HuH-7.5 (cell line): Measurements from ENCODE around the gene ASL.
"Not testable (repeated sequence)": the region's sequence is repeated elsewhere in the genome, so short reads cannot be mapped to it uniquely, and the experiment has no call there.

Experiments
- DNase-seq: peaks from one replicate; pipeline ENCODE4 v3.0.0; 2011; ENCODE audit warnings: low spot score

Gene ASL

DNA sequence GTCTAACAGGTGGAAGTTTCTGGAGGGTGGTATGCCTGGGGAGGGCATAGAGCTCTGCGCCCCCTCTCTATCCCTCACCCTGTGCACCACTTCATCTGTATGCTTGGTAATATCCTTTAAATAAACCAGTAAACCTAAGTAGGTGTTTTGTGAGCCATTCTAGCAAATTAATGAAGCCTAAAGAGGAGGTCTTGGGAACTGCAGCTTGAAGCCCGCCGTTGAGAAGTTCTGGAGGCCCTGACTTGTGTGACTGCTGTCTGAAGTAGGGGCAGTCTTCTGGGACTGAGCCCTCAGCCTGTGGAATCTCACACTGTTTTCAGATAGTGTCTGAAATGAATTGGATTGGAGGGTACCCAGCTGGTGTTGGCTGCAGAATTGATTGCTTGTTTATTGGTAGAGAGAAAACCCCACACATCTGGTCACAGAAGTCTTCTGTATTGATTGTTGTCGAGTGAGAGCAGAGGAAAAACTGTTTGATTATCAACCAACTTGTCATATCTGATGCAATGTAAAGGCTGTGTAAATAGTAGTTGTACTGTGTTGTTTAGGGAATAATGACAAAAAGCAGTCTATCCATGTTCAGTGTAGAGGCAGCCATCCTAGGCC lies 43.7 kb downstream of the ASL start:
- DNase-seq = no peak

GRCh38 chr7:66123175-66123528 lies 47.5 kb downstream of the ASL start:
- no peak for DNase-seq

- not testable (repeated sequence) for DNase-seq
Measured at GRCh38 chr7:66124569-66124861, 48.9 kb downstream of the ASL start.

DNA sequence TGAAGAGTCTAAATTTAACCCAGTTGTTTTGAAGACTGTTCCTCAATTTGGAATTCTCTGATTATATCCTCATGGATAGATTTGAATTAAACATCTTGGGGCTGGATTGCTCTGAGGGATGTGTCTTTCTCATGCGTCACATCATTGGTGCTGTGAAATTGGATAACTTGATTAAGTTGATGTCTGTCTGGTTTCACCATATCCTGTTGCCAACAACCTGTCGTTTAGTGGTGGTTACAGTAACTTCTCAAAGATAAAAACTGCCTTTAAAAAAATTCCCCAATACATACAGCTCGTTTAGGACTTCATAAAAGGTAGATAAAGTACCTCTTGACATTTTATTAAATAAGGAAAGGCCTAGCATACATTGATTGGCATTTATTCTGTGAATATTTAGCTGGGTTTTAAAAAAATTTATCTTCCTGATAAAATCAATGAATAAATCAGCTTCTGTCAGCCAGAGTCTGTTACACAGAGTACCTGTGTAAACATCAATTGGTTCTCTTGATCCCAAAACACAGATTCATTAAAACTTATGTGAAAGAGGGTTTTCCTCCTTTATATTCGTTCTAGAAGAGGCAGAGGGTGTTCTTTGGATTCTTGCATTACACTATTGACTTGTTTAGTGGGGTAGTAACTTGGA lies 49.6 kb downstream of the ASL start:
- no peak for DNase-seq

DNA sequence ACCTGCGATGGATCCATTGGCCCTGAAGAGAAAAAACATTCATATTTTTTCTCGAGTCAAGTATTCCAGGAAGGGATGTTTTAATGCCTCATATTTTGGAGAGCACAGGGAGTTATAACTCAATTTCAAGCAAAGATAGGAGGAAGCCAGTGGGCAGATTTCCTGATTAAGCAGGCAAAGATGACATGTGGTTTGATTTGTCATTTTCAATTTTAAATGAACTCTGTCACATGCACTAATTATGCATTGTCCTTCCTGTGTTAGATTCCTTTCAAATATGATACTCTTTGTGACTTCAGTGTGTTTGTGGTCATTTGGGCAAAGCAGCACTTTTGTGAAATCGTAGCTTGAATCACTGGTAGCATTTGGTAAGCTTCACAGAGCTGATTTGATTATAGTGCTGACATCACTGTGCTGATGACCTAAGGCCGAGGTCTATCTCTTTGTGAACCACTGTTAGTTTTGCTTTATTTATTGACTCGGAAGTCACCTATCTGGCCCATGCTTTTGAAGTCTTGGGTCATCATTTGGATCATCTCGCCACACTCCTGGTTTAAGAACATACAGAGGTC lies 50.2 kb downstream of the ASL start:
- DNase-seq = not testable (repeated sequence)

- not testable (repeated sequence) for DNase-seq
Measured at GRCh38 chr7:66127172-66127571, 51.6 kb downstream of the ASL start.

GRCh38 chr7:66138994-66139752 lies 63.6 kb downstream of the ASL start:
- DNase-seq = no peak

DNA sequence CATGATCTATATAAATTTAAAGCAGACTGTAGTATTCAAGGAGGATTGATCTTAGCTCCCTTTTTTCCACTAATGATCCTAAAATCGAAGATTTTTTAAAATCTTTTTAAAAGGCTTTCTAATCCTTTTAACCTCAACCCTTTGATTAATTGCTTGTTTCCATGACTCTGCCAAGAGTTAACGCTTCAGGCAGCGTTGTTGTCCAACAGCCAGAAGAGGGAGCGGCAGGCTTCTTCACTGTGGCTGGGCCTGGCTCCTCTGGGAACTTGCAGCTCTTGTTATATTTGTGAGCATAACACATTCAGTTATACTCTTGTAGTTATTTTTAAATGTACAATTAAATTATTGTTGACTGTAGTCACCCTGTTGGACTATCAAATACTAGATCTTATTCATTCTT lies 65.3 kb downstream of the ASL start:
- DNase-seq = no peak

DNA sequence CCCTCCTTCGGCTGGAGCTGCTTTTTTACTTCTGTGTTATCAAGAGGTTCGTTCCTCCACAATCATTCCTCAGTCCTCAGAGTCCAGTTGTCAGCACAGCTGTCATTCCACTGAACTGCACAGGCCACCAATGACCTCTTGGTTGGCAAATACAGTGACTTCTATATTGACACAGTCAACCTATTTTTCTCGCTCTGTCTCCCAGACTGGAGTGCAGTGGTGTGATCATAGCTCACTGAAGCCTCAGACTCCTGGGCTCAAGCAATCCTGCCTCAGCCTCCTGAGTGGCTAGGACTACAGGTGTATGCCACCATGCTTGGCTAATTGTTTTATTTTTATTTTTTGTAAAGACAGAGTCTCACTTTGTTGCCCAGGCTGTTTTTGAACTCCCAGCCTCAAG lies 66.7 kb downstream of the ASL start:
- peak; percentile 57 for DNase-seq

GRCh38 chr7:66142996-66143395 lies 67.4 kb downstream of the ASL start:
- DNase-seq = no peak
